Epithelial cell of proximal tubule (primary cell): ENCODE data around the gene DPYD. TPM values are rescaled to one million over a fixed set of nuclear protein-coding genes. Genes with fewer than 3 reads are reported as not detected.
"Not testable (repeated sequence)": the region's sequence is repeated elsewhere in the genome, so short reads cannot be mapped to it uniquely, and the experiment has no call there.

Experiments used
- DNase-seq: peaks from one replicate; pipeline ENCODE4 v3.0.0-alpha.2; 2011; ENCODE audit warnings: low read depth
- H3K4me3 ChIP-seq: 2 replicates; pipeline ENCODE4 v1.5.1; 2011; ENCODE audit warnings: low read depth, mild to moderate bottlenecking, low read length
- total RNA-seq: library from RNA; depleted of rRNA; stranded (reverse); fragments of >200 nt; gene quantifications from 2 replicates; pipeline ENCODE4 v1.2.3, GENCODE V29; 2015
- TF ChIP-seq, protein P1 (sequence below): conservative IDR thresholded peaks from 2 replicates; pipeline ENCODE4 v1.5.1; 2012; ENCODE audit warnings: low read depth, mild to moderate bottlenecking, low read length

The DPYD gene
- total RNA-seq, 1 donor from 2014 or later, result 5.1 TPM

DNA sequence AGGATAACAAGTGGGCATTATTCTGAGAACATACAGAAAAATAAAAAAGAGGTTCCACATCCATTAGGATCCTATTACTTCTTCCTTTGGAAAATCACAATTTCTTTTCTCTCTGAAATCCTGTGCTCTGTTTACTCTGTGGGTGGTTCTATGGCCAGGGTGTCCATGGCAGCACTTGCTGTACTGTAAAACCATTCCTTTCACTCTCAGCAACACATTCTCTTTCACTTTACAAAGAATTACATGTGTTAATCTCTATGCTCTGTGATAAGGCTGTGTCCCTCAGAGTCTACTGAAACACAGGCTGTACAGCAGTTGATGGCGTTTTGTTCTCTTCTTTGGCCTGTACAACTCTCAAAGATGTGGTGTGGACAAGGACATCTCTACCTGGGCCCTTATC is 675.2 kb downstream of the DPYD start:
- no peak for DNase-seq
- TF ChIP-seq, protein P1, sequence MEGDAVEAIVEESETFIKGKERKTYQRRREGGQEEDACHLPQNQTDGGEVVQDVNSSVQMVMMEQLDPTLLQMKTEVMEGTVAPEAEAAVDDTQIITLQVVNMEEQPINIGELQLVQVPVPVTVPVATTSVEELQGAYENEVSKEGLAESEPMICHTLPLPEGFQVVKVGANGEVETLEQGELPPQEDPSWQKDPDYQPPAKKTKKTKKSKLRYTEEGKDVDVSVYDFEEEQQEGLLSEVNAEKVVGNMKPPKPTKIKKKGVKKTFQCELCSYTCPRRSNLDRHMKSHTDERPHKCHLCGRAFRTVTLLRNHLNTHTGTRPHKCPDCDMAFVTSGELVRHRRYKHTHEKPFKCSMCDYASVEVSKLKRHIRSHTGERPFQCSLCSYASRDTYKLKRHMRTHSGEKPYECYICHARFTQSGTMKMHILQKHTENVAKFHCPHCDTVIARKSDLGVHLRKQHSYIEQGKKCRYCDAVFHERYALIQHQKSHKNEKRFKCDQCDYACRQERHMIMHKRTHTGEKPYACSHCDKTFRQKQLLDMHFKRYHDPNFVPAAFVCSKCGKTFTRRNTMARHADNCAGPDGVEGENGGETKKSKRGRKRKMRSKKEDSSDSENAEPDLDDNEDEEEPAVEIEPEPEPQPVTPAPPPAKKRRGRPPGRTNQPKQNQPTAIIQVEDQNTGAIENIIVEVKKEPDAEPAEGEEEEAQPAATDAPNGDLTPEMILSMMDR, result no peak
- no peak overlapping the region for H3K4me3 ChIP-seq

DNA sequence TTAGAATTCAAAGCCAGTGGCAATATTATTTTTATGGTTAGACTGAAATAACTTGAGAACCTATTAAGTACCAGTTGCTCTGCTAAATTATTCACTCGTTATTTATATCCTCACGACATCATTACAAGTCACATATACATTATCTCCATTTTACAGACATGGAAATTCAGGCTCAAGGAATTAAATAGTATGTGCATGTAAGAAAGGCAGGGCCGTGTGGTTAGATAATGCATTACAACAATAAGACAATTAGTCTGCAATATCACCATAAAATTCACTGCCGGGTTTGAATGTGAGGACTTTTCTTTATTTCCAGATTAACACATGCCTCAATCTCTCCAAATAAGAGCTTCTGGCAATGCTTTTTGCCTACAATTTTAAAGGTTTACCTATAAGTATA is 675.8 kb downstream of the DPYD start:
- no peak overlapping the region for H3K4me3 ChIP-seq
- TF ChIP-seq, protein P1, result no peak
- DNase-seq, result no peak

DNA sequence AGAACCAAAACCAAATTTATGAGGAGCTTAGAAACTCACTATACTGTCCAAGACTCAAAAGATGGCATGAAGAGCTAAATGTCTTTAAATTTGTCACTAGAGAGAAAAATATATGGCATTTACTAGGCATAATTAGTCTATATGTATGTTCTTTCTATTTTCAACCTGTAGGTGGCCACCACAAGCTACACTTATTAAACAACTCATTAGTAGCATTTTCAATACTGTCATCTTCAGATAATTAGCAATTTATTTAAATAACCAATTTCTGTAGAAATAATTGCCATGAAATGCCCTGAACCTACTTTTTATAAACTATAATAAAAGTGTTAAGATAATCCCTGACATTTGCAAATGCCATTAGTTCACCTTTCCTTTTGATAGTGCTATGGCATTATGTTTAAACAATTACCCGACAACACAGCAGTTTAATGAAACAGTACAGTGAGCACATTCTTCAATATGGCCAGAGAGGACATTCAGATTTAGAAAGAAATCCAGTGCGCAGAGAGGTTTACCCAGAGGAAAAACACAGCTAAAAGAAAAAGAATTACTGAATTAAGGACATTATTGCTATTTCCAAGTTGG is 676.8 kb downstream of the DPYD start:
- no peak for DNase-seq
- no peak overlapping the region for H3K4me3 ChIP-seq
- TF ChIP-seq, protein P1, result peak; percentile 55

DNA sequence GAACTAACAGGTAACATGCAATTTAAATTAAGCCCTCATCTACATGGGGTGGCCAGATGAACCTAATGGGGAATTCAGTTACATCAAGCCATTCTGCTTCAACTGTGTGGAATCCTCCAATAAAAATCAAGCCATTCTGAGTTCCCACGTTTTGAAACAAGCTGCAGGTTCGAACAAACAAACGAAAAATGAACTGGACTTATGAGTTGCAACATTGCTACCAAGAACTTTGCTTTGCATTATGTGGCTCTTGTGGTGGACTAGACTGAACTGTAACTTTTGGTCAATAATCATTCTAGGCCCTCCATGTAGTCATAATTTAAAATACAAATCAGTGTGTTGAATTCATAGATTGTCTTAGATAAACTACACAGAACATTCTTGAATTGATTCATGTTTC is 682.0 kb downstream of the DPYD start:
- TF ChIP-seq, protein P1, result no peak
- DNase-seq, result no peak
- no peak overlapping the region for H3K4me3 ChIP-seq

DNA sequence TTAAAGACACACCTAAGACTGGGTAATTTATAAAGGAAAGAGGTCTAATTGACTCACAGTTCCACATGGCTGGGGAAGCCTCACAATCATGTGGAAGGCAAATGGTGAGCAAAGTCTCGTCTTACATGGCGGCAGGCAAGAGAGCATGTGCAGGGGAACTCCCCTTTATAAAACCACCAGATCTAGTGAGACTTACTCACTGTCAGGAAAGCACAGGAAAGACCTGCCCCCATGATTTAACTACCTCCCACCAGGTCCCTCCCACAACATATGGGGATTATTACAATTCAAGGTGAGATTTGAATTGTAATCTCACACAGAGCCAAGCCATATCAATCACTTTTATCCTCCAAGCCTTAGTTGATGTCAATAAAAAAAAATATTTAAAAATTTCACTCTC is 689.5 kb downstream of the DPYD start:
- not testable (repeated sequence) for DNase-seq, H3K4me3 ChIP-seq

DNA sequence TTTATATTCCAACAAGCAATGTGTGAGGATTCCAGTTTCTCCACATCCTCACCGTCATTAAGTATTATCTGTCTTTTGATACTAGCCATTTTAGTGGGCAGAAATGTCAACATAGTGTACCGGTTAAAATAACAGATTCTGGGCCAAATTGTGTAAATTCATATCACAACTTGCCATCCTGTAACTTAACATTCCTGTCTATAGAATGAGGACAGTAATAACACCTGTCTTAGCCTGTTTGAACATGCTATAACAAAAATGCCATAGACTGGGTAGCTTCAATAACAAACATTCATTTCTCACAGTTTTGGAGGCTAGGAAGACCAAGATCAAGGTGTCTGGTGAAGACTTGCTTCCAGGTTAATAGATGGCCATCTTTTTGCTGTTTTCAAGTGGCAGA is 708.2 kb downstream of the DPYD start:
- TF ChIP-seq, protein P1, result no peak
- no peak for DNase-seq
- H3K4me3 ChIP-seq, result no peak overlapping the region

DNA sequence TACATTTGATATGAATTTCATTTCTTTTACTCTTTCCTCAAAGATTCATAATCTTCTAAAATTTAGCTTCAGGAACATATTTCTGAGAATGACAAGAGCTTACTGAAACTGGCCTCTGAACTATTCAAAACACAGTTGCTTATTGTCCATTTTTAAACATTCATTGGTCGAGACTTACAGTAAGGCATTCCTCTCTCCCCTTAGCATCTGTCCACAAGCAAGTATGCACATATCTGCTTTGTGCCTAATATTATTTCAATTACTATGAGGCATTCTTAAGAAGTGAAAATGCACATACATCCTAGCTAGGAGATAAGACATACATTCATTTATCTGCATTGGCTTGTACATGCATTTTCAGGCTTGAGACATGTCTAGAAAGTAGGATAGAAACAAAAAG is 710.5 kb downstream of the DPYD start:
- no peak for DNase-seq
- TF ChIP-seq, protein P1, result no peak
- H3K4me3 ChIP-seq, result no peak overlapping the region
